MM.1S (cell line): Measurements from ENCODE around the gene STEAP4.

Source experiments
- CTCF ChIP-seq: fragments of 300-600 bp; sonication (generic); IDR thresholded peaks from 2 replicates; pipeline ENCODE4 v1.5.1; 2016; ENCODE audit warnings: antibody characterized with exemption, low read length, mixed read lengths
- EZH2 ChIP-seq: fragments of 300-600 bp; sonication (generic); optimal IDR thresholded peaks from 2 replicates; pipeline ENCODE3; 2017; ENCODE audit warnings: low read depth, mild to moderate bottlenecking, antibody characterized with exemption, low read length, mixed read lengths
- EZH2phosphoT487 ChIP-seq: fragments of 300-600 bp; sonication (generic); IDR thresholded peaks from 2 replicates; pipeline ENCODE4 v1.6.1; 2018; ENCODE audit warnings: antibody characterized with exemption, low read length

- TF ChIP-seq CTCF (no peak), EZH2 (no peak), EZH2phosphoT487 (no peak)
Measured at GRCh38 chr7:88310956-88311674, 4.4 kb upstream of the STEAP4 start.
